Lower lobe of right lung (tissue), 2 donors: ENCODE results near the gene ZSCAN5B. TPM values are rescaled to one million over a fixed set of nuclear protein-coding genes. Genes with fewer than 3 reads are reported as not detected.

Experiments
- ATAC-seq, 2 donors: fragments of 200-7000 bp; cut with Tn5 transposase; one replicate each; pipeline ENCODE4 v1.9.1; 2020 to 2022; ENCODE audit warnings: mild to moderate bottlenecking in 2 of 2, moderate library complexity in 2 of 2
- DNase-seq: peaks from one replicate; pipeline ENCODE4 v3.0.0-alpha.2; 2020
- H3K27ac ChIP-seq: fragments of 200-600 bp; one replicate; pipeline ENCODE4 v1.8.0; 2022
- H3K27me3 ChIP-seq: fragments of 200-600 bp; one replicate; pipeline ENCODE4 v1.8.0; 2022; ENCODE audit warnings: low read depth
- H3K36me3 ChIP-seq: fragments of 200-600 bp; one replicate; pipeline ENCODE4 v1.8.0; 2022; ENCODE audit warnings: mild to moderate bottlenecking
- H3K4me1 ChIP-seq: fragments of 200-600 bp; one replicate; pipeline ENCODE4 v1.8.0; 2022
- H3K4me3 ChIP-seq: fragments of 200-600 bp; one replicate; pipeline ENCODE4 v1.8.0; 2022; ENCODE audit warnings: mild to moderate bottlenecking
- H3K9me3 ChIP-seq: fragments of 200-600 bp; one replicate; pipeline ENCODE4 v1.8.0; 2022
- intact Hi-C: fragments of 100-400 bp; cut with DNase I; formaldehyde crosslinking; loops from one replicate; pipeline ENCODE4 v1.11.0; 2022
- total RNA-seq: library from RNA; stranded (reverse); fragmentation: NEBNext Ultra II Directional; extraction: Animal tissue kit (Norgen Biotek cat#: 25700); gene quantifications from one replicate; pipeline ENCODE4 v1.2.1, GENCODE V29; 2021
- TF ChIP-seq, protein P1 (sequence below): fragments of 200-600 bp; IDR thresholded peaks from one replicate; pipeline ENCODE4 v1.8.0; 2022; ENCODE audit warnings: antibody characterized with exemption, mild to moderate bottlenecking
- donor health status: DM: no; HTN: yes; CAD: no; lungs with severe emphysema.

ZSCAN5B gene
- total RNA-seq, 1 donor from 2014 or later, result not detected

DNA sequence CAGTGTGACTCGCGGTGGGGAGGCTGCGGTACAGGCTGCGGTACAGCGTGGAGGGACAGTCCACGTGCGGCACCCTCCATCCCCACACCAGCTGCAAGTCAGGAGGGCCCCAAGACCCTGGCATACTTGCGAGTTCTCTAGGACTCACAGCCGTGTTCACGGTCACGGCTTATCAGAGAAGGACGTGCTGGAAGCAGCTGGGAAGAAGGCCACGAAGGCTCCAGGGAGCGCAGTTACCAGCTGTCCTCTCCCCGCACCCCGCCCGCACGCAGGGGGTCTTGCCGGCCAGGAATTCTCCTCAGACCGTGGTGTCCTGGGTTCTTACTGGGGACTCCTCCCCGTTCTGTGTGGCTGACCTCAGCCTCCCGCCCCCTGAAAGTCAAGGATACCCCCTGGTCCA, 50.3 kb downstream of the ZSCAN5B start:
- intact Hi-C loops, result no loop called here
- TF ChIP-seq, protein P1, sequence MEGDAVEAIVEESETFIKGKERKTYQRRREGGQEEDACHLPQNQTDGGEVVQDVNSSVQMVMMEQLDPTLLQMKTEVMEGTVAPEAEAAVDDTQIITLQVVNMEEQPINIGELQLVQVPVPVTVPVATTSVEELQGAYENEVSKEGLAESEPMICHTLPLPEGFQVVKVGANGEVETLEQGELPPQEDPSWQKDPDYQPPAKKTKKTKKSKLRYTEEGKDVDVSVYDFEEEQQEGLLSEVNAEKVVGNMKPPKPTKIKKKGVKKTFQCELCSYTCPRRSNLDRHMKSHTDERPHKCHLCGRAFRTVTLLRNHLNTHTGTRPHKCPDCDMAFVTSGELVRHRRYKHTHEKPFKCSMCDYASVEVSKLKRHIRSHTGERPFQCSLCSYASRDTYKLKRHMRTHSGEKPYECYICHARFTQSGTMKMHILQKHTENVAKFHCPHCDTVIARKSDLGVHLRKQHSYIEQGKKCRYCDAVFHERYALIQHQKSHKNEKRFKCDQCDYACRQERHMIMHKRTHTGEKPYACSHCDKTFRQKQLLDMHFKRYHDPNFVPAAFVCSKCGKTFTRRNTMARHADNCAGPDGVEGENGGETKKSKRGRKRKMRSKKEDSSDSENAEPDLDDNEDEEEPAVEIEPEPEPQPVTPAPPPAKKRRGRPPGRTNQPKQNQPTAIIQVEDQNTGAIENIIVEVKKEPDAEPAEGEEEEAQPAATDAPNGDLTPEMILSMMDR, result no peak
- ATAC-seq (no peak), DNase-seq (no peak)
- no peaks in the 10 kb centered on the region for H3K9me3 ChIP-seq
- H3K4me1 ChIP-seq, result peaks cover 23% of the 10 kb centered on the region
- no peak overlapping the region for H3K27ac ChIP-seq
- no peak overlapping the region for H3K4me3 ChIP-seq
- H3K27me3 ChIP-seq, result no peaks in the 10 kb centered on the region
- H3K36me3 ChIP-seq, result peaks cover 32% of the 10 kb centered on the region

DNA sequence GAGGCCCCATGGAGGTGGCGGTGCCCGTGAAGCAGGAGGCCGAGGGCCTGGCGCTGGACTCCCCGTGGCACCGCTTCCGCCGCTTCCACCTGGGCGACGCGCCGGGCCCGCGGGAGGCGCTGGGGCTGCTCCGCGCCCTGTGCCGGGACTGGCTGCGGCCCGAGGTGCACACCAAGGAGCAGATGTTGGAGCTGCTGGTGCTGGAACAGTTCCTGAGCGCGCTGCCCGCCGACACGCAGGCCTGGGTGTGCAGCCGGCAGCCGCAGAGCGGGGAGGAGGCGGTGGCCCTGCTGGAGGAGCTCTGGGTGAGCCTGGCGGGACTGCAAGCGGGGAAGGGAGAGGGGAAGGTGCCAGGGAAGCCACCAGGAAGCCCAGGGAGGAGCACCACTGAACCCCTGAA, 50.7 kb downstream of the ZSCAN5B start:
- Histone ChIP-seq H3K27me3 (no peaks in the 10 kb centered on the region), H3K4me3 (no peak overlapping the region), H3K4me1 (peaks cover 24% of the 10 kb centered on the region), H3K9me3 (no peaks in the 10 kb centered on the region), H3K27ac (no peak overlapping the region), H3K36me3 (peaks cover 32% of the 10 kb centered on the region)
- TF ChIP-seq, protein P1, result no peak
- no peak for DNase-seq
- no peak for ATAC-seq
- intact Hi-C loops, result no loop called here

- H3K4me1 ChIP-seq, result peaks cover 27% of the 10 kb centered on the region
- no peak for DNase-seq
Observed at GRCh38 chr19:56145698-56146097, 51.9 kb downstream of the ZSCAN5B start.

DNA sequence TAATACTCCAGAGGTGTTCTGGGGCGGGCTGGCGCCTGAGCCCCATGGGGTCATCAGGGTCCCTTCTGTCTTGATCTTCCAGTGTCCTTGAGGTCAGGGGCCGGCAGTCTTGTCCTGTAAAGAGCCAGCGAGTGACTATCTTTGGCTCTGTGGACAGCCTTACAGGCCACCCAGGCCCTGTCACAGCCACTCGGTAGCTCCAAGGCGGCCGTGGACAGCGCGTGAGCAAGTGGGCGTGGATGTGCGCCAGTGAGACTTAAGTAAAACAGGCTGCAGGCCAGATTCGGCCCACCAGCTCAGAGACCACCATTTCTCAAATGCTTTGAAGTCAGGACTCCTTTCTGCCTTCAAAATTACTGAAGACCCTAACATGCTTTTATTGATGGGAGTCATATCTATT, 52.8 kb downstream of the ZSCAN5B start:
- intact Hi-C loops, result no loop called here
- H3K9me3 ChIP-seq, result no peaks in the 10 kb centered on the region
- no peak for ATAC-seq
- no peaks in the 10 kb centered on the region for H3K27me3 ChIP-seq
- no peak for DNase-seq
- H3K36me3 ChIP-seq, result peaks cover 29% of the 10 kb centered on the region
- TF ChIP-seq, protein P1, result no peak
- H3K27ac ChIP-seq, result peak overlapping the region; percentile 43
- H3K4me3 ChIP-seq, result no peak overlapping the region
- peaks cover 33% of the 10 kb centered on the region for H3K4me1 ChIP-seq

More at GRCh38 chr19:56145698-56146097, 51.9 kb downstream of the ZSCAN5B start:
- intact Hi-C loops, result no loop called here
- H3K36me3 ChIP-seq, result peaks cover 32% of the 10 kb centered on the region
- H3K27me3 ChIP-seq, result no peaks in the 10 kb centered on the region
- no peak for ATAC-seq
- TF ChIP-seq, protein P1, result no peak
- no peak overlapping the region for H3K4me3 ChIP-seq
- no peaks in the 10 kb centered on the region for H3K9me3 ChIP-seq
- no peak overlapping the region for H3K27ac ChIP-seq

- Histone ChIP-seq H3K4me3 (no peak overlapping the region), H3K27ac (peak overlapping the region; percentile 43), H3K9me3 (no peaks in the 10 kb centered on the region), H3K27me3 (no peaks in the 10 kb centered on the region), H3K4me1 (peaks cover 37% of the 10 kb centered on the region), H3K36me3 (peaks cover 29% of the 10 kb centered on the region)
- ATAC-seq (no peak), DNase-seq (no peak)
- TF ChIP-seq, protein P1, result no peak
- intact Hi-C loops, result no loop called here
Observed at GRCh38 chr19:56144376-56144775, 53.2 kb downstream of the ZSCAN5B start.
